GM12874 (cell line): ENCODE results near the gene RIPK1.

Source experiments
- CTCF ChIP-seq: IDR thresholded peaks from 2 replicates; pipeline ENCODE4 v1.5.1; 2011; ENCODE audit warnings: low read depth, mild to moderate bottlenecking, control low read depth, low read length, moderate library complexity; ENCODE audit not compliant: insufficient read depth

RIPK1 gene

GRCh38 chr6:3128356-3129108, 60.2 kb downstream of the RIPK1 start:
- no peak for TF ChIP-seq CTCF

- no peak for TF ChIP-seq CTCF
These were observed 63.4 kb downstream of the RIPK1 start for GRCh38 chr6:3131695-3132094.

- no peak for TF ChIP-seq CTCF
These were observed 65.2 kb downstream of the RIPK1 start for GRCh38 chr6:3133515-3133914.

- TF ChIP-seq CTCF = no peak
These were observed 67.5 kb downstream of the RIPK1 start for GRCh38 chr6:3135668-3136291.

- TF ChIP-seq CTCF = no peak
These were observed 68.2 kb downstream of the RIPK1 start for GRCh38 chr6:3136292-3137011.

GRCh38 chr6:3137057-3137777, 68.9 kb downstream of the RIPK1 start:
- no peak for TF ChIP-seq CTCF

- TF ChIP-seq CTCF = no peak
These were observed 70.0 kb downstream of the RIPK1 start for GRCh38 chr6:3138341-3138740.
